Embryonic facial prominence (tissue), 1 donor: Measurements from ENCODE around the gene DNMT3A.

Experiments
- DNase-seq: peaks from one replicate; pipeline ENCODE4 v3.0.0-alpha.2; 2016; ENCODE audit errors: extremely low spot score

DNMT3A gene

GRCh38 chr2:25257931-25258846 lies 83.5 kb downstream of the DNMT3A start:
- DNase-seq, result no peak

- DNase-seq, result no peak
Observed at GRCh38 chr2:25257032-25257552, 84.6 kb downstream of the DNMT3A start.

GRCh38 chr2:25256488-25256875 lies 85.2 kb downstream of the DNMT3A start:
- no peak for DNase-seq

- DNase-seq, result no peak
Observed at GRCh38 chr2:25255745-25256487, 85.8 kb downstream of the DNMT3A start.

GRCh38 chr2:25254961-25255360 lies 86.8 kb downstream of the DNMT3A start:
- no peak for DNase-seq

- no peak for DNase-seq
Observed at GRCh38 chr2:25253153-25253626, 88.5 kb downstream of the DNMT3A start.

GRCh38 chr2:25252291-25253152 lies 89.2 kb downstream of the DNMT3A start:
- peak; percentile 90 for DNase-seq

- no peak for DNase-seq
Observed at GRCh38 chr2:25251422-25252273, 90.1 kb downstream of the DNMT3A start.

- DNase-seq, result no peak
Observed at GRCh38 chr2:25251071-25251421, 90.7 kb downstream of the DNMT3A start.

GRCh38 chr2:25250331-25251070 lies 91.2 kb downstream of the DNMT3A start:
- DNase-seq, result no peak

- no peak for DNase-seq
Observed at GRCh38 chr2:25249785-25250184, 91.9 kb downstream of the DNMT3A start.

- no peak for DNase-seq
Observed at GRCh38 chr2:25247792-25248512, 93.8 kb downstream of the DNMT3A start.

GRCh38 chr2:25246558-25247290 lies 95.0 kb downstream of the DNMT3A start:
- DNase-seq, result no peak

- DNase-seq, result no peak
Observed at GRCh38 chr2:25246001-25246400, 95.7 kb downstream of the DNMT3A start.

- DNase-seq, result no peak
Observed at GRCh38 chr2:25245141-25245540, 96.6 kb downstream of the DNMT3A start.

- no peak for DNase-seq
Observed at GRCh38 chr2:25243995-25244394, 97.7 kb downstream of the DNMT3A start.

GRCh38 chr2:25241452-25241851 lies 100.3 kb downstream of the DNMT3A start:
- no peak for DNase-seq

- no peak for DNase-seq
Observed at GRCh38 chr2:25240636-25241035, 101.1 kb downstream of the DNMT3A start.

GRCh38 chr2:25238920-25239319 lies 102.8 kb downstream of the DNMT3A start:
- DNase-seq, result no peak
